ENCODE results near the gene GPD1. TPM values are rescaled to one million over a fixed set of nuclear protein-coding genes. Genes with fewer than 3 reads are reported as not detected.

GPD1 gene
- total RNA-seq, 2 donors from 2014 or later = 0.93 to 1.1 TPM

GRCh38 chr12:50059440-50060119 is 44.2 kb upstream of the GPD1 start:
- no peak overlapping the region for H3K4me3 ChIP-seq (ENCODE audit: low read length)
- 74 to 80% methylated on average over 7 to 12 of the region's 12 CpGs for WGBS, 2 experiments (ENCODE audit: insufficient coverage in 1 of 2, insufficient read length in 1 of 2)
- H3K4me1 ChIP-seq (ENCODE audit: control insufficient read depth, insufficient read depth, low read length) = no peaks in the 10 kb centered on the region
- no peak overlapping the region for H3K27ac ChIP-seq (ENCODE audit: low read depth, low read length)
- Mint-ChIP-seq H3K4me3 (no peak overlapping the region), H3K36me3 (ENCODE audit: low read depth) (no peaks in the 10 kb centered on the region), H3K27ac (no peak overlapping the region), H3K27me3 (ENCODE audit: insufficient read depth) (peaks cover 89% of the 10 kb centered on the region), H3K9me3 (no peaks in the 10 kb centered on the region), H3K4me1 (peaks cover 9% of the 10 kb centered on the region)
- no peak overlapping the region for H3K9ac ChIP-seq (ENCODE audit: extremely low read depth, low read length, poor library complexity, severe bottlenecking)
- H3K9me3 ChIP-seq (ENCODE audit: control insufficient read depth, low read length) = no peaks in the 10 kb centered on the region
- H3K36me3 ChIP-seq (ENCODE audit: control insufficient read depth, insufficient read depth, low read length) = no peaks in the 10 kb centered on the region
- no peak for TF ChIP-seq CTCF (conservative IDR thresholded peaks at IDR 0.05)
- peaks cover 66% of the 10 kb centered on the region for H3K27me3 ChIP-seq (ENCODE audit: control insufficient read depth, insufficient read depth, low read length, poor library complexity, severe bottlenecking)
- no peak for DNase-seq

GRCh38 chr12:50060120-50060468 is 43.7 kb upstream of the GPD1 start:
- Histone ChIP-seq H3K27ac (ENCODE audit: low read depth, low read length) (no peak overlapping the region), H3K4me3 (ENCODE audit: low read length) (no peak overlapping the region), H3K9me3 (ENCODE audit: control insufficient read depth, low read length) (no peaks in the 10 kb centered on the region), H3K27me3 (ENCODE audit: control insufficient read depth, insufficient read depth, low read length, poor library complexity, severe bottlenecking) (peaks cover 66% of the 10 kb centered on the region), H3K36me3 (ENCODE audit: control insufficient read depth, insufficient read depth, low read length) (no peaks in the 10 kb centered on the region), H3K4me1 (ENCODE audit: control insufficient read depth, insufficient read depth, low read length) (no peaks in the 10 kb centered on the region), H3K9ac (ENCODE audit: extremely low read depth, low read length, poor library complexity, severe bottlenecking) (no peak overlapping the region)
- peaks cover 9% of the 10 kb centered on the region for H3K4me1 Mint-ChIP-seq
- H3K9me3 Mint-ChIP-seq = no peaks in the 10 kb centered on the region
- no peak for DNase-seq
- peaks cover 90% of the 10 kb centered on the region for H3K27me3 Mint-ChIP-seq (ENCODE audit: insufficient read depth)
- 84% methylated on average over 3 of the region's 4 CpGs; no CpG with 5 or more reads in 1 of the 2 experiments for WGBS, 2 experiments (ENCODE audit: insufficient coverage in 1 of 2, insufficient read length in 1 of 2)
- no peak for TF ChIP-seq CTCF (conservative IDR thresholded peaks at IDR 0.05)
- H3K36me3 Mint-ChIP-seq (ENCODE audit: low read depth) = no peaks in the 10 kb centered on the region
- no peak overlapping the region for H3K27ac Mint-ChIP-seq
- no peak overlapping the region for H3K4me3 Mint-ChIP-seq

- H3K36me3 ChIP-seq (ENCODE audit: control insufficient read depth, insufficient read depth, low read length) = no peaks in the 10 kb centered on the region
- peaks cover 4% of the 10 kb centered on the region for H3K4me1 ChIP-seq (ENCODE audit: control insufficient read depth, insufficient read depth, low read length)
- H3K27ac ChIP-seq (ENCODE audit: low read depth, low read length) = no peak overlapping the region
- H3K9me3 ChIP-seq (ENCODE audit: control insufficient read depth, low read length) = no peaks in the 10 kb centered on the region
- Mint-ChIP-seq H3K4me1 (peaks cover 8% of the 10 kb centered on the region), H3K27me3 (ENCODE audit: insufficient read depth) (peaks cover 81% of the 10 kb centered on the region), H3K9me3 (no peaks in the 10 kb centered on the region), H3K4me3 (no peak overlapping the region), H3K36me3 (ENCODE audit: low read depth) (no peaks in the 10 kb centered on the region), H3K27ac (no peak overlapping the region)
- H3K9ac ChIP-seq (ENCODE audit: extremely low read depth, low read length, poor library complexity, severe bottlenecking) = no peak overlapping the region
- DNase-seq = no peak
- 83 to 100% methylated on average over 1 of the region's 2 CpGs for WGBS, 2 experiments (ENCODE audit: insufficient coverage in 1 of 2, insufficient read length in 1 of 2)
- TF ChIP-seq CTCF (conservative IDR thresholded peaks at IDR 0.05) = no peak
- peaks cover 62% of the 10 kb centered on the region for H3K27me3 ChIP-seq (ENCODE audit: control insufficient read depth, insufficient read depth, low read length, poor library complexity, severe bottlenecking)
- H3K4me3 ChIP-seq (ENCODE audit: low read length) = no peak overlapping the region
These were observed 42.6 kb upstream of the GPD1 start for GRCh38 chr12:50061171-50061570.
